GM12878 (cell line): ENCODE data around the gene ZNF574.

ENCODE experiments used
- KDM1A ChIP-seq: fragments of 200-600 bp; sonication (generic); IDR thresholded peaks from 2 replicates; pipeline ENCODE4 v1.6.1; 2016; ENCODE audit warnings: borderline replicate concordance
- POLR2AphosphoS5 ChIP-seq: IDR thresholded peaks from 2 replicates; pipeline ENCODE4 v1.6.1; 2011; ENCODE audit warnings: mild to moderate bottlenecking, low read length, inconsistent platforms
- SPI1 ChIP-seq: IDR thresholded peaks from 2 replicates; pipeline ENCODE4 v1.6.1; 2011; ENCODE audit warnings: low read depth, mild to moderate bottlenecking, low read length, moderate library complexity, borderline replicate concordance; ENCODE audit not compliant: insufficient read depth
- TF ChIP-seq, protein P1 (sequence below), 3 experiments: IDR thresholded peaks in 2 of 3; conservative IDR thresholded peaks in 1 of 3; 2 replicates each; pipeline ENCODE4 v1.5.1; 2011; ENCODE audit warnings: low read depth in 3 of 3, low read length in 3 of 3, mild to moderate bottlenecking in 3 of 3, control low read depth in 2 of 3, moderate library complexity in 2 of 3, inconsistent platforms in 1 of 3, mixed read lengths in 1 of 3; ENCODE audit not compliant: control insufficient read depth in 2 of 3, insufficient read depth in 1 of 3; ENCODE audit errors: extremely low read depth in 1 of 3

DNA sequence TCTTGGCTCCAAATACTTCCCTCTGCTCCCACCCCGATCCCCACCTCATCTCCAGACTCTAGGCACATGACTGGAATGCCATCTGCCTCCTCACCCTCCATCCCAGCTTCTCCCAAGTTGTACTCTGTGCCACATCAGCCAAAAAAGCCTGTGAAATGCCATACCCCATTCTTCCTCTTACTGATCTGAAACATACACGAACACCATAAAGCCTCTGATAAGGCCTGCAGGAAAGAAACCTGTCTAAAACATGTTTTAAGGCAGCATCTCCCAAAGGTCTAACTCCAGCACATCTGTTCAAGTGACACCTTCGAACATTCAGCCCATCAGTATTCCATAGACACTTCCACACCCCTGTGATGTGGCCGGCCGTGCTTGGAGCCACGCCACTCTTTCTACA, 11.5 kb upstream of the ZNF574 start:
- TF ChIP-seq POLR2AphosphoS5 (no peak), KDM1A (no peak), SPI1 (no peak)
- TF ChIP-seq, protein P1, sequence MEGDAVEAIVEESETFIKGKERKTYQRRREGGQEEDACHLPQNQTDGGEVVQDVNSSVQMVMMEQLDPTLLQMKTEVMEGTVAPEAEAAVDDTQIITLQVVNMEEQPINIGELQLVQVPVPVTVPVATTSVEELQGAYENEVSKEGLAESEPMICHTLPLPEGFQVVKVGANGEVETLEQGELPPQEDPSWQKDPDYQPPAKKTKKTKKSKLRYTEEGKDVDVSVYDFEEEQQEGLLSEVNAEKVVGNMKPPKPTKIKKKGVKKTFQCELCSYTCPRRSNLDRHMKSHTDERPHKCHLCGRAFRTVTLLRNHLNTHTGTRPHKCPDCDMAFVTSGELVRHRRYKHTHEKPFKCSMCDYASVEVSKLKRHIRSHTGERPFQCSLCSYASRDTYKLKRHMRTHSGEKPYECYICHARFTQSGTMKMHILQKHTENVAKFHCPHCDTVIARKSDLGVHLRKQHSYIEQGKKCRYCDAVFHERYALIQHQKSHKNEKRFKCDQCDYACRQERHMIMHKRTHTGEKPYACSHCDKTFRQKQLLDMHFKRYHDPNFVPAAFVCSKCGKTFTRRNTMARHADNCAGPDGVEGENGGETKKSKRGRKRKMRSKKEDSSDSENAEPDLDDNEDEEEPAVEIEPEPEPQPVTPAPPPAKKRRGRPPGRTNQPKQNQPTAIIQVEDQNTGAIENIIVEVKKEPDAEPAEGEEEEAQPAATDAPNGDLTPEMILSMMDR (IDR thresholded peaks at IDR 0.05 in 2 of 3, conservative IDR thresholded peaks at IDR 0.05 in 1 of 3; ENCODE audit: control insufficient read depth in 2 of 3, extremely low read depth in 1 of 3, insufficient read depth in 1 of 3, low read depth in 3 of 3, low read length in 3 of 3): no peak
